ENCODE measurements around the gene JCHAIN.

DNA sequence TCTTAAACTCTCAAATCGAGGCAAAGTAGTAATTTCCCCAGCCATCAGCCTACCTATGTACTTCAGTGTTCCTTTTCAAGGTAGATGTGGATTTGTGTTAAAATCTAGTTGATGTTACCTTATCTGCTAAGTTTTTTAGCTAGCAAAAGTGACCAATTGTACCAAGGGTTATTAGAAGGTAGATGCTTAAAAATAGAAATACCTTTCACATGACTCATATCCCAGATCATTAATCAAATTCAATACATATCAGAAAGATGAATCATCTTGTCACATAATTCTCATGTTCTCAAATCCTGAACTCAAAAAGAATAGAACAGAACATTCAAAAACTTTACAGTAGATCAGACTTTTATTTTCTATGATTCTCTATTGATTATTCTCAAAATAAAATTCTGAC is 34.3 kb downstream of the JCHAIN start:
- TF ChIP-seq, protein P1, sequence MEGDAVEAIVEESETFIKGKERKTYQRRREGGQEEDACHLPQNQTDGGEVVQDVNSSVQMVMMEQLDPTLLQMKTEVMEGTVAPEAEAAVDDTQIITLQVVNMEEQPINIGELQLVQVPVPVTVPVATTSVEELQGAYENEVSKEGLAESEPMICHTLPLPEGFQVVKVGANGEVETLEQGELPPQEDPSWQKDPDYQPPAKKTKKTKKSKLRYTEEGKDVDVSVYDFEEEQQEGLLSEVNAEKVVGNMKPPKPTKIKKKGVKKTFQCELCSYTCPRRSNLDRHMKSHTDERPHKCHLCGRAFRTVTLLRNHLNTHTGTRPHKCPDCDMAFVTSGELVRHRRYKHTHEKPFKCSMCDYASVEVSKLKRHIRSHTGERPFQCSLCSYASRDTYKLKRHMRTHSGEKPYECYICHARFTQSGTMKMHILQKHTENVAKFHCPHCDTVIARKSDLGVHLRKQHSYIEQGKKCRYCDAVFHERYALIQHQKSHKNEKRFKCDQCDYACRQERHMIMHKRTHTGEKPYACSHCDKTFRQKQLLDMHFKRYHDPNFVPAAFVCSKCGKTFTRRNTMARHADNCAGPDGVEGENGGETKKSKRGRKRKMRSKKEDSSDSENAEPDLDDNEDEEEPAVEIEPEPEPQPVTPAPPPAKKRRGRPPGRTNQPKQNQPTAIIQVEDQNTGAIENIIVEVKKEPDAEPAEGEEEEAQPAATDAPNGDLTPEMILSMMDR (IDR thresholded peaks at IDR 0.05), result no peak
- no peak for TF ChIP-seq EZH2 (IDR thresholded peaks at IDR 0.05)
- TF ChIP-seq EZH2phosphoT487 (IDR thresholded peaks at IDR 0.05), result no peak

Data from neural progenitor cell (in vitro differentiated cells).